Endothelial cell of umbilical vein (primary cell): Measurements from ENCODE around the gene REP15.

Experiments used
- CTCF ChIP-seq, 2 donors: IDR thresholded peaks; 1 replicate in 1 of 2; 2 replicates in 1 of 2; pipeline ENCODE4 v1.5.1; 2011; ENCODE audit warnings: low read length in 2 of 2, mild to moderate bottlenecking in 2 of 2, moderate library complexity in 2 of 2, control low read depth in 1 of 2, inconsistent platforms in 1 of 2, low read depth in 1 of 2; ENCODE audit not compliant: insufficient read depth in 1 of 2; ENCODE audit errors: extremely low read depth in 1 of 2
- EZH2 ChIP-seq: IDR thresholded peaks from 2 replicates; pipeline ENCODE4 v1.6.1; 2012; ENCODE audit warnings: borderline replicate concordance, low read depth, mild to moderate bottlenecking, moderate library complexity, low read length, inconsistent platforms; ENCODE audit not compliant: severe bottlenecking
- MAX ChIP-seq: IDR thresholded peaks from 2 replicates; pipeline ENCODE4 v1.6.1; 2011; ENCODE audit not compliant: insufficient read depth, insufficient read length
- POLR2A ChIP-seq: IDR thresholded peaks from 2 replicates; pipeline ENCODE4 v1.6.1; 2012; ENCODE audit warnings: low read depth, mild to moderate bottlenecking, control low read depth, low read length
- POLR2AphosphoS5 ChIP-seq: IDR thresholded peaks from 2 replicates; pipeline ENCODE4 v1.6.1; 2012; ENCODE audit warnings: low read depth, mild to moderate bottlenecking, control low read depth, low read length, moderate library complexity; ENCODE audit not compliant: insufficient read depth

- TF ChIP-seq POLR2AphosphoS5, result no peak
- TF ChIP-seq CTCF (IDR thresholded peaks at IDR 0.05; ENCODE audit: extremely low read depth in 1 of 2, insufficient read depth in 1 of 2, low read depth in 1 of 2, low read length in 2 of 2), result no peak
- TF ChIP-seq EZH2, result no peak
- TF ChIP-seq POLR2A, result no peak
- no peak for TF ChIP-seq MAX
These were observed 27.0 kb downstream of the REP15 start for GRCh38 chr12:27723212-27723611.
